K562 (cell line): Measurements from ENCODE around the gene ATM. TPM values are rescaled to one million over a fixed set of nuclear protein-coding genes. Genes with fewer than 3 reads are reported as not detected.

Source experiments
- ATF7 ChIP-seq: fragments of 450-650 bp; IDR thresholded peaks from 2 replicates; pipeline ENCODE4 v1.7.1; 2014; ENCODE audit warnings: mild to moderate bottlenecking, moderate library complexity
- ESRRA ChIP-seq: fragments of 450-650 bp; IDR thresholded peaks from 2 replicates; pipeline ENCODE4 v1.6.1; 2014; ENCODE audit warnings: low read depth, mild to moderate bottlenecking, moderate library complexity, borderline replicate concordance
- GTF2E2 ChIP-seq: fragments of 200-800 bp; sonication (Bioruptor generic); IDR thresholded peaks from 2 replicates; pipeline ENCODE4 v1.6.1; 2016; ENCODE audit warnings: missing genetic modification characterization, missing compliant biosample characterization
- HDAC6 ChIP-seq: IDR thresholded peaks from 2 replicates; pipeline ENCODE4 v1.6.1; 2012; ENCODE audit warnings: low read depth, mild to moderate bottlenecking, control low read depth, inconsistent platforms, low read length, moderate library complexity
- LARP7 ChIP-seq: fragments of 450-650 bp; IDR thresholded peaks from 2 replicates; pipeline ENCODE4 v1.6.1; 2016
- MEF2D ChIP-seq: conservative IDR thresholded peaks from 2 replicates; pipeline ENCODE4 v1.6.1; 2016; ENCODE audit warnings: low read depth, missing genetic modification characterization, missing compliant biosample characterization
- NFE2 ChIP-seq: IDR thresholded peaks from 2 replicates; pipeline ENCODE4 v1.6.1; 2014; ENCODE audit warnings: antibody characterized with exemption, low read depth
- POU5F1 ChIP-seq: fragments of 150-350 bp; IDR thresholded peaks from 2 replicates; pipeline ENCODE4 v1.6.1; 2014; ENCODE audit warnings: borderline replicate concordance, low read length, low read depth, mild to moderate bottlenecking; ENCODE audit not compliant: partially characterized antibody
- PPARD ChIP-seq: fragments of 250-450 bp; sonication (Bioruptor Pico); IDR thresholded peaks from 2 replicates; pipeline ENCODE4 v1.8.0; 2022; ENCODE audit warnings: inconsistent platforms, mild to moderate bottlenecking, moderate library complexity
- RHOXF2B ChIP-seq: fragments of 250-450 bp; sonication (Bioruptor Pico); conservative IDR thresholded peaks from 2 replicates; pipeline ENCODE4 v1.5.1; 2021
- SIX5 ChIP-seq, 2 experiments: IDR thresholded peaks; 2 replicates each; pipeline ENCODE4 v1.6.1; 2011; ENCODE audit warnings: low read length in 2 of 2, borderline replicate concordance in 1 of 2, low read depth in 1 of 2, mild to moderate bottlenecking in 1 of 2, moderate library complexity in 1 of 2; ENCODE audit not compliant: insufficient read depth in 1 of 2
- SMARCB1 ChIP-seq: IDR thresholded peaks from 2 replicates; pipeline ENCODE4 v1.6.1; 2011; ENCODE audit warnings: improper control_type of control experiment, low read depth; ENCODE audit not compliant: insufficient read length
- STAT5A ChIP-seq: IDR thresholded peaks from 2 replicates; pipeline ENCODE4 v1.6.1; 2012; ENCODE audit warnings: low read length, inconsistent platforms, borderline replicate concordance
- ZC3H4 ChIP-seq: sonication (generic); formaldehyde crosslinking; IDR thresholded peaks from 2 replicates; pipeline ENCODE4 v1.9.0; 2021; ENCODE audit warnings: missing genetic modification reagents, borderline replicate concordance
- ZEB2 ChIP-seq: fragments of 450-650 bp; IDR thresholded peaks from 2 replicates; pipeline ENCODE4 v1.6.1; 2016
- ZNF134 ChIP-seq: fragments of 250-450 bp; sonication (Bioruptor Pico); conservative IDR thresholded peaks from 2 replicates; pipeline ENCODE4 v1.4.0; 2020
- ZNF217 ChIP-seq: sonication (generic); formaldehyde crosslinking; IDR thresholded peaks from 2 replicates; pipeline ENCODE4 v1.8.0; 2022; ENCODE audit warnings: mild to moderate bottlenecking, missing genetic modification reagents
- ZNF431 ChIP-seq: sonication (generic); formaldehyde crosslinking; IDR thresholded peaks from 2 replicates; pipeline ENCODE4 v1.8.0; 2022; ENCODE audit warnings: mild to moderate bottlenecking, missing genetic modification reagents
- ZNF785 ChIP-seq: fragments of 250-450 bp; sonication (Bioruptor Pico); IDR thresholded peaks from 2 replicates; pipeline ENCODE4 v1.4.0; 2020; ENCODE audit warnings: mild to moderate bottlenecking
- polyA plus RNA-seq, 8 experiments: library from polyadenylated mRNA; depleted of rRNA in 4 of 8; stranded (reverse) in 5 of 8; unstranded in 3 of 8; fragments of >200 nt; fragmentation: Nextera tagmentation in 2 of 8; fragmentation: Illumina TruSeq in 1 of 8; extraction: Ambion mirVana in 2 of 8; extraction: Trizol in 1 of 8; gene quantifications; 2 replicates each; pipeline versions ENCODE4 v1.2.1 to v1.2.3, GENCODE V29; 2011 to 2014; ENCODE audit warnings: inconsistent platforms in 1 of 8, missing spikeins in 1 of 8
- total RNA-seq, 7 experiments: library from RNA; depleted of rRNA in 6 of 7; stranded (reverse); fragments of >200 nt in 6 of 7; fragmentation: Illumina TruSeq in 2 of 7; extraction: Trizol in 2 of 7; gene quantifications; 2 replicates each; pipeline versions ENCODE4 v1.2.1 to v1.2.3, GENCODE V29; 2011 to 2021; ENCODE audit warnings: low replicate concordance in 1 of 7
- TF ChIP-seq, protein P1 (sequence below): fragments of 250-450 bp; sonication (Bioruptor Pico); IDR thresholded peaks from 2 replicates; pipeline ENCODE4 v1.4.0; 2020

ATM gene
- total and polyA plus RNA-seq, 9 of the 15 experiments (the other 6 are each of a cell fraction or from before 2014, with no cell fraction given), result 8.3 to 46.8 (median 26.2) TPM

DNA sequence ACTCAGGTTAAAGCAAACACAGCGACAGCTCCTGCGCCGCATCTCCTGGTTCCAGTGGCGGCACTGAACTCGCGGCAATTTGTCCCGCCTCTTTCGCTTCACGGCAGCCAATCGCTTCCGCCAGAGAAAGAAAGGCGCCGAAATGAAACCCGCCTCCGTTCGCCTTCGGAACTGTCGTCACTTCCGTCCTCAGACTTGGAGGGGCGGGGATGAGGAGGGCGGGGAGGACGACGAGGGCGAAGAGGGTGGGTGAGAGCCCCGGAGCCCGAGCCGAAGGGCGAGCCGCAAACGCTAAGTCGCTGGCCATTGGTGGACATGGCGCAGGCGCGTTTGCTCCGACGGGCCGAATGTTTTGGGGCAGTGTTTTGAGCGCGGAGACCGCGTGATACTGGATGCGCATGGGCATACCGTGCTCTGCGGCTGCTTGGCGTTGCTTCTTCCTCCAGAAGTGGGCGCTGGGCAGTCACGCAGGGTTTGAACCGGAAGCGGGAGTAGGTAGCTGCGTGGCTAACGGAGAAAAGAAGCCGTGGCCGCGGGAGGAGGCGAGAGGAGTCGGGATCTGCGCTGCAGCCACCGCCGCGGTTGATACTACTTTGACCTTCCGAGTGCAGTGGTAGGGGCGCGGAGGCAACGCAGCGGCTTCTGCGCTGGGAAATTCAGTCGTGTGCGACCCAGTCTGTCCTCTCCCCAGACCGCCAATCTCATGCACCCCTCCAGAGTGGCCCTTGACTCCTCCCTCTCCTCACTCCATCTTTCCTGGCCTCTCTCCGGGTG lies at the start of gene ATM, which contains the start of gene NPAT (continued):
- TF ChIP-seq, protein P1, sequence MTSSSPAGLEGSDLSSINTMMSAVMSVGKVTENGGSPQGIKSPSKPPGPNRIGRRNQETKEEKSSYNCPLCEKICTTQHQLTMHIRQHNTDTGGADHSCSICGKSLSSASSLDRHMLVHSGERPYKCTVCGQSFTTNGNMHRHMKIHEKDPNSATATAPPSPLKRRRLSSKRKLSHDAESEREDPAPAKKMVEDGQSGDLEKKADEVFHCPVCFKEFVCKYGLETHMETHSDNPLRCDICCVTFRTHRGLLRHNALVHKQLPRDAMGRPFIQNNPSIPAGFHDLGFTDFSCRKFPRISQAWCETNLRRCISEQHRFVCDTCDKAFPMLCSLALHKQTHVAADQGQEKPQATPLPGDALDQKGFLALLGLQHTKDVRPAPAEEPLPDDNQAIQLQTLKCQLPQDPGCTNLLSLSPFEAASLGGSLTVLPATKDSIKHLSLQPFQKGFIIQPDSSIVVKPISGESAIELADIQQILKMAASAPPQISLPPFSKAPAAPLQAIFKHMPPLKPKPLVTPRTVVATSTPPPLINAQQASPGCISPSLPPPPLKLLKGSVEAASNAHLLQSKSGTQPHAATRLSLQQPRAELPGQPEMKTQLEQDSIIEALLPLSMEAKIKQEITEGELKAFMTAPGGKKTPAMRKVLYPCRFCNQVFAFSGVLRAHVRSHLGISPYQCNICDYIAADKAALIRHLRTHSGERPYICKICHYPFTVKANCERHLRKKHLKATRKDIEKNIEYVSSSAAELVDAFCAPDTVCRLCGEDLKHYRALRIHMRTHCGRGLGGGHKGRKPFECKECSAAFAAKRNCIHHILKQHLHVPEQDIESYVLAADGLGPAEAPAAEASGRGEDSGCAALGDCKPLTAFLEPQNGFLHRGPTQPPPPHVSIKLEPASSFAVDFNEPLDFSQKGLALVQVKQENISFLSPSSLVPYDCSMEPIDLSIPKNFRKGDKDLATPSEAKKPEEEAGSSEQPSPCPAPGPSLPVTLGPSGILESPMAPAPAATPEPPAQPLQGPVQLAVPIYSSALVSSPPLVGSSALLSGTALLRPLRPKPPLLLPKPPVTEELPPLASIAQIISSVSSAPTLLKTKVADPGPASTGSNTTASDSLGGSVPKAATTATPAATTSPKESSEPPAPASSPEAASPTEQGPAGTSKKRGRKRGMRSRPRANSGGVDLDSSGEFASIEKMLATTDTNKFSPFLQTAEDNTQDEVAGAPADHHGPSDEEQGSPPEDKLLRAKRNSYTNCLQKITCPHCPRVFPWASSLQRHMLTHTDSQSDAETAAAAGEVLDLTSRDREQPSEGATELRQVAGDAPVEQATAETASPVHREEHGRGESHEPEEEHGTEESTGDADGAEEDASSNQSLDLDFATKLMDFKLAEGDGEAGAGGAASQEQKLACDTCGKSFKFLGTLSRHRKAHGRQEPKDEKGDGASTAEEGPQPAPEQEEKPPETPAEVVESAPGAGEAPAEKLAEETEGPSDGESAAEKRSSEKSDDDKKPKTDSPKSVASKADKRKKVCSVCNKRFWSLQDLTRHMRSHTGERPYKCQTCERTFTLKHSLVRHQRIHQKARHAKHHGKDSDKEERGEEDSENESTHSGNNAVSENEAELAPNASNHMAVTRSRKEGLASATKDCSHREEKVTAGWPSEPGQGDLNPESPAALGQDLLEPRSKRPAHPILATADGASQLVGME (CRISPR knock-in tag), result 0 out of 2 replicates have a peak, but pooled peaks have one; percentile 50
- TF ChIP-seq STAT5A (no peak), HDAC6 (no peak), ZNF785 (no peak), PPARD (no peak), ZNF217 (CRISPR knock-in tag) (no peak), ZNF431 (CRISPR knock-in tag) (no peak), ZEB2 (no peak), ZC3H4 (CRISPR knock-in tag) (no peak), ZNF134 (CRISPR knock-in tag) (no peak), ATF7 (peak; percentile 70), NFE2 (no peak), SMARCB1 (no peak), MEF2D (no peak), LARP7 (peak; percentile 55; the same call in 1 of the 2 replicates), RHOXF2B (CRISPR knock-in tag) (no peak), SIX5 (IDR thresholded peaks at IDR 0.05; ENCODE audit: borderline replicate concordance in 1 of 2, insufficient read depth in 1 of 2, low read depth in 1 of 2, low read length in 2 of 2) (no peak), POU5F1 (no peak), GTF2E2 (tag) (no peak), ESRRA (peak; percentile 12)
